ENCODE results near the gene MXRA8.

MXRA8 gene

DNA sequence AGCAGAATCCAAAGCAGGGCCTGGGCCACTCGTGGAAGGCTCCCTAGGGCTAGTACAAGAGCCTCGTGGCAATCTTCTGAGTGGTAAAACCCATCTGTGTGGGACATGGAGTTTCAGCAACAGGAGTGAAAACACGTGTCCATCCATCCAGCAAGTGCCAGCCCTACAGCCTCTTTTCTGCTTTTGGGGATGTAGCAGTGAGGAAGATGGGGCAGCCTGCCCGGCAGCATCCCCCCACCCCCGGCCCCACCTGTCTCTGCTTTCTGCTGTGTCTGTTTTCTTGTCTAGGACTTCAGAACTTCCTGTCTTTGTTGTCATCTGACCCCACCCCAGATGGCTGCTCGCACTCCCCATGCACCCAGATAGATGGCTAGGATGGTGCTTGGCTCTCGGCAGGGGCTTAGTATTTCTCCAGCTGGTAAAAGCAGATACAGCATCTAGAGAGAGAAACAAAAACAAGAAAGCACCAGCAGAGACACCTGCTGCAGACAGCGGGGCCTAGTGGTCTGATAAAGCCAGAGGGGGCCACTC lies 32.2 kb downstream of the MXRA8 start:
- TF ChIP-seq, protein P1, sequence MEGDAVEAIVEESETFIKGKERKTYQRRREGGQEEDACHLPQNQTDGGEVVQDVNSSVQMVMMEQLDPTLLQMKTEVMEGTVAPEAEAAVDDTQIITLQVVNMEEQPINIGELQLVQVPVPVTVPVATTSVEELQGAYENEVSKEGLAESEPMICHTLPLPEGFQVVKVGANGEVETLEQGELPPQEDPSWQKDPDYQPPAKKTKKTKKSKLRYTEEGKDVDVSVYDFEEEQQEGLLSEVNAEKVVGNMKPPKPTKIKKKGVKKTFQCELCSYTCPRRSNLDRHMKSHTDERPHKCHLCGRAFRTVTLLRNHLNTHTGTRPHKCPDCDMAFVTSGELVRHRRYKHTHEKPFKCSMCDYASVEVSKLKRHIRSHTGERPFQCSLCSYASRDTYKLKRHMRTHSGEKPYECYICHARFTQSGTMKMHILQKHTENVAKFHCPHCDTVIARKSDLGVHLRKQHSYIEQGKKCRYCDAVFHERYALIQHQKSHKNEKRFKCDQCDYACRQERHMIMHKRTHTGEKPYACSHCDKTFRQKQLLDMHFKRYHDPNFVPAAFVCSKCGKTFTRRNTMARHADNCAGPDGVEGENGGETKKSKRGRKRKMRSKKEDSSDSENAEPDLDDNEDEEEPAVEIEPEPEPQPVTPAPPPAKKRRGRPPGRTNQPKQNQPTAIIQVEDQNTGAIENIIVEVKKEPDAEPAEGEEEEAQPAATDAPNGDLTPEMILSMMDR (conservative IDR thresholded peaks at IDR 0.05; ENCODE audit: low read depth, low read length) = no peak
- DNase-seq (ENCODE audit: low read depth) = no peak
- H3K4me3 ChIP-seq (ENCODE audit: low read length) = no peak overlapping the region

DNA sequence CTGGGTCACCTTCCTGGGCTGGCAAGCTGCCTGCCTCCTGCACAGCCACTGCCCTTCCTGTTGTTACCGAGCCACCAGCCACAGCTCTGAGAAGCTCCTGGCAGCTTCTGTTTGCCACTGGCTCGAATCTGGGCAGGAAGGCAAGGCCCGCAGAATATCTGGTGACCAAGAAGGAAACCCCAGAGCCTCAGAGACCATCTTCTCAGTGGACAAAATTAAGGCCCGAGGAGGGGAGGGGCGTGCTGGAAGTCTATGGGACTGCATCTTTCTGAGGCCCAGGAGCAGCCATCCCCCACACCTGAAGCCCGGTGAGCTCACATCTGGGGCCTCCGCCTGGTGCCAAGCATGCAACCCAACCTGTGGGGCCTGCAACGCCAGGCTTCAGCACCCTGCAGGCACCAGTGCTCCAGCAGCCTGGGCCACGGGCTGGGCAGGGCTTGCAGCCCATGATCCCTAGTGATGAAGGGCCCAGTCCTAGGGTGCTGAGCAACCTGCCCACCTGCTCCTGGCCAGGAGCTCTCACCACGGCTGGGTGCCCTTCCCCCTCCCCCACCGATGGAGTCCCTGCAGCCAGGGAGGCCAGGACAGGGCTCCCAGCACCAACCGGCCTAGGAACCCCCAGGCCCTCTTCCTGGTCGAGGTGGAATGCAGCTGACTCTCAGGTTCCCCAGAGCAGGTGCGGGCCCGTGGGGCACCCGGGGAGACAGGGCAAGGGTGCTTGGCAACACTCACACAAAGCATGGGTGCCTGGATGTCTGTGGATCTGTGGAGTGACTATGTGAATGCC lies 32.9 kb downstream of the MXRA8 start:
- DNase-seq (ENCODE audit: low read depth) = no peak
- TF ChIP-seq, protein P1 (conservative IDR thresholded peaks at IDR 0.05; ENCODE audit: low read depth, low read length) = no peak
- H3K4me3 ChIP-seq (ENCODE audit: low read length) = peak overlapping the region; percentile 75

DNA sequence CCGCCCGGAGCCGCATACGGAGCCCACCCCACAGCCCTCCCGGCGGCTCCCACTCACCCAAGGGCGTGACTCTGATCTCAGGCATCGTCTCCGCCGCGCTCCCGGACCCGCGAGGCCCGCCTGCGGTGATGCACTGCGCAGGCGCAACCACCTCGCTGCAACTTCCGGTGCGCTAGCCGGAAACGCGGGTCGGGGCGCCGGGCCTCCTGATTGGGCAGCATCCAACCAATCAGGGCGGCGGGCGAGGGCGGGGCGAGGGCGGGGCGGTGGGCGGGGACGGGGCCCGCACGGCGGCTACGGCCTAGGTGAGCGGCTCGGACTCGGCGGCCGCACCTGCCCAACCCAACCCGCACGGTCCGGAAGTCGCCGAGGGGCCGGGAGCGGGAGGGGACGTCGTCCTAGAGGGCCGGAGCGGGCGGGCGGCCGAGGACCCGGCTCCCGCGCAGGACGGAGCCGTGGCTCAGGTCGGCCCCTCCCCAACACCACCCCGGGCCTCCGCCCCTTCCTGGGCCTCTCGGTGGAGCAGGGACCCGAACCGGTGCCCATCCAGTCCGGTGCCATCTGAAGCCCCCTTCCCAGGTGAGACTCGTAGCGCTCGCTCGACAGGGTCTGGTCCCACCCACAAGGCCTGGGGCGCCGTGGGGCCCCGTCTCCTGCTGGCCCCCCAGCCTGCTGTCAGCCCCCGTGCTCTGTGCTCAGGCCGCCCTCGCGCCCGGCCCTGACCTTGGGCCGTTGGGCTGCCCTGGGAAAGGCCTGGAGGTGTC lies 33.6 kb downstream of the MXRA8 start, which contains the start of the genes CPTP and INTS11:
CPTP (plus strand) TSS at position 279 of the 764 bp plus-strand sequence. CDS start 2,109 bp downstream, outside the sequence.
INTS11 (minus strand) TSS at position 137 of the 764 bp plus-strand sequence; CDS start at position 85, 52 bp downstream.
- TF ChIP-seq, protein P1 (conservative IDR thresholded peaks at IDR 0.05; ENCODE audit: low read depth, low read length) = no peak
- H3K4me3 ChIP-seq (ENCODE audit: low read length) = peak within 1 kb of the TSS; percentile 75
- DNase-seq (ENCODE audit: low read depth) = peak; percentile 47

DNA sequence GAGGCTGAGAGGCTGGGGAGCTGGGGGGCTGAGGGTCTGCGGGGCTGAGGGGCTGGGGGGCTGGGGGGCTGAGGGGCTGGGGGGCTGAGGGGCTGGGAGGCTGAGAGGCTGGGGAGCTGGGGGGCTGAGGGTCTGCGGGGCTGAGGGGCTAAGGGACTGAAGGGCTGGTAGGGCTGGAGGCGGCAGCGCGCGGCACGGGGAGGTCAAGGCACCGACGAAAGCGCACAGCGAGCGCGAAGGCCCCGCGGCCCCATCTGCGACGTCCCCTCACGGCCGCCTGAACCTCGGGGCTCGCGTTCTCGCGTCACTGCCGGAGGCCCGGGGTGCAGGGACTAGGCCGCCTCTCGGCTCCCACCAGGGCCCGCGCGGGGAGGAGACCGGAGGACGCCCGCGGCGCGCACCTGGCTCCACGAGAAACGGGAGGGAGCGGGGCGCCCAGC lies 34.3 kb downstream of the MXRA8 start:
- DNase-seq (ENCODE audit: low read depth) = no peak
- TF ChIP-seq, protein P1 (conservative IDR thresholded peaks at IDR 0.05; ENCODE audit: low read depth, low read length) = no peak
- peak overlapping the region; percentile 65 for H3K4me3 ChIP-seq (ENCODE audit: low read length)

DNA sequence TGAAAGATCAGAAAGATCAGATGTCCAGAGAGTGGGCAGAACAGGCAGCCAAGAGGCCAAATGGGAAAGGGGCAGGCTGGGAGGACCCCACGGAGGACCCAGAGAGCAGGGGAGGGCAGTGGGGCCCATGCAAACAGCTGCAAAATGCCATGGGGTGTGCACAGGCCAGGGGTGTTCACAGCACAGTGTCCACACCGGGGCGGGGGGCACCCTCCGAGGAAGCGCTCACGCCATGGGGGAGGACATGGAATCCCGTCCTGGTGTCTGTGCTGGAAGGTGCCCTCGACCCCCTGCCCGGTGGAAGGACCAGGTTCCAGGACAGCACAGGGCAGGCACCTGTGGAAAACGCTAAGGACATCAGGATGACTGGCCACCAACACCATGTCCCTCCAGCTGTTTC lies 35.4 kb downstream of the MXRA8 start:
- TF ChIP-seq, protein P1 (conservative IDR thresholded peaks at IDR 0.05; ENCODE audit: low read depth, low read length) = no peak
- no peak overlapping the region for H3K4me3 ChIP-seq (ENCODE audit: low read length)
- no peak for DNase-seq (ENCODE audit: low read depth)

DNA sequence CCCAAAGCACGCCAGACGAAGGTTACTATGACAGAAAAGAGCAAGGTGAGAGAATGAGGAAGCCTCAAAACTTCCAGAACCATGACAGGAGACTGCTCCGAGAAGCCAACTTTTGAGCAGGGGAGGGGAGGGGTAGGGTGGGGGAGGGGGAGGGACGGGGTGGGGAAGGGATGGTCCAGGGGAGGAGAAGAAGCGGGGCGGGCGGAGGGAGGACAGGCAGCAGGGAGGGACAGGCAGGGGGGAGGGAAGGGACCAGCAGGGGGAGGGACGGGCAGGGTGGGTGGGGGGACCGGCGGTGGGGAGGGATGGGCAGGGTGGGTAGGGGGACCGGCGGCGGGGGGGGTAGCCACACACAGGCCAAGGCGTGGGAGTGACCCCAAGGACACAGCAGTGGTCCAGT lies 35.9 kb downstream of the MXRA8 start:
- DNase-seq (ENCODE audit: low read depth) = no peak
- no peak overlapping the region for H3K4me3 ChIP-seq (ENCODE audit: low read length)

More for the DNA sequence above, 35.9 kb downstream of the MXRA8 start:
- TF ChIP-seq, protein P1 (conservative IDR thresholded peaks at IDR 0.05; ENCODE audit: low read depth, low read length) = no peak

Data from retinal pigment epithelial cell (primary cell).